Measurements from ENCODE around the gene GSTA1.
A peak's percentile ranks its signal among the peaks of the same experiment; 100 is the strongest.

GSTA1 gene

GRCh38 chr6:52829046-52829817 lies 25.6 kb upstream of the GSTA1 start:
- no peak for TF ChIP-seq CTCF (IDR thresholded peaks at IDR 0.05)

- TF ChIP-seq CTCF (IDR thresholded peaks at IDR 0.05): no peak
Measured at GRCh38 chr6:52826513-52826912, 22.9 kb upstream of the GSTA1 start.

DNA sequence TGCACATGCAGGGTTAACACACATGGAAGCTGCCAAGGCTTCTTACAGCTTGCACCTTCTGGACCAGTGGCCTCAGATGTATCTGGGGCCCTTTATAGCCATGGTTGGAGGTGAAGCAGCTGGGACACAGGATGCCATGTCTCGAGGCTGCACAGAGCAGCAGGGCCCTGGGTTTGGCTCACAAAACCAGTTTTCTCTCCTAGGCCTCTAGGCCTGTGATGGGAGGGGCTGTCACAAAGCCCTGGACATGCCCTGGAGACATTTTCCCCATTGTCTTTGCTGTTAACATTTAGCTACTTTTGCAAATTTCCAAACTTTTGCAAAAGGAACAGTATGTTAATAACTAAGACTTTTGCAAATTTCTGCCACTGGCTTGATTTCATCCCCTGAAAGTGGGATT lies 18.2 kb upstream of the GSTA1 start:
- TF ChIP-seq CTCF (IDR thresholded peaks at IDR 0.05): no peak

DNA sequence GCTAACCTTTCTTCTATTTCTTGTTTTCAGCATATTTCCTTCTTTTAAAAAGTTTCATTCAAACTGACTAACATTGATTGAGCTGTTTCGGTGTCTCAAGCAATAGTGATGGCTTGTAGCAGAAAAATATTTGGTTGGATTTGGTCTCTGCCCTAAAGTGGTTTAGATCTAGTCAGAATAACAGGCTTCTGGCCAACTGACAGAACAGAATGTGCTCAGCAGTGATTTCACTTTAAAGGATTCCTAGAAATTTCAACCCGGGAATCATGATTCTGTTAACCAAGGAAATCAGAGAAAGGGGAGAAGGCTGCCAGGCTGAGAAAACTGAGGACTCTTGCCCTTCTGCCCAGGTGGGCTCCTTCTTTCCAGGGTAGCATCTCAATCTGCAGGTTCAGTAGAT lies 16.6 kb upstream of the GSTA1 start:
- no peak for TF ChIP-seq CTCF (IDR thresholded peaks at IDR 0.05)

DNA sequence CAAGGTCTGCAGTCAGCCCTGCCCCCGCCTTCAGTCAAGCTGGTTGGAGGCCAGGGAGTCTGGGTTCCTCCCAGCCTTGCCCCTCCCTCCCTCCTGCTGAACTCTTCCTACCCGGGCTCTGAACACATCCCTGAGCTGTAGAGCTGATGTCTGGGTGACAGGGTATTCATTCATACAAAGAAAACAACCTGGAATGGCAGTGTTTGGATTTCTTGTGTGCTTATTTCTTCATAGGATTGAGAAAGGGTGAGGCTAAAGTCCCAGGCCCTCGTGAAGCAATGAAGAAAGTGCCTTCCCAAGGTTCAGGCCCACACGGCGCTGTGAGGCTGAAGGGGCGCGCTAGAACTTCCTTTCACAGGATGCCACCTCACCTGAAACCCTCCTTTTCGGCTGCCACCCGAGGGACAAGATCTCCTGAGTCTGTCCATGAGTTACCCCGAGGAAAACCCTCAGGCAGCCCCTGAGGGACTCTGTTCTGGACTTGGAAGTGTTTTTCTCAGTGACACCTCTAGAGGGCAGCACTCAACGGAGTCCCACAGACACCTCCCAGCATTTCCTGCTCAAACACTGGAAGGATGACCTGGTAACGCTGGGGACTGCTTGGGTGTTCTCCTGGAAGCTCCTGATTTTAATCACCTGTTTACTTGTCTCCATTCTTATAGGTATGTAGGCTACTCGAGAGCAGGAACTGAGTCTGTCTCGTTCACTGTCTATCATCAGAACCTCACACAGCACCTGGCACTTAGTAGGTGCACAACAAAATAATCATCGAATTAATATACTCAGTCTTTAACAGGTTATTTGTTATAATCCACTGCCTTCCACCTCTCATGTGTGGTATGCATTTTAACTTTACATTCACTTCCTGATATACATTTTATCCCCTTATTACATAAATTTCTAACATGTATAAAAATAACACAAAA lies 11.8 kb upstream of the GSTA1 start:
- TF ChIP-seq CTCF (IDR thresholded peaks at IDR 0.05): peak; percentile 66

DNA sequence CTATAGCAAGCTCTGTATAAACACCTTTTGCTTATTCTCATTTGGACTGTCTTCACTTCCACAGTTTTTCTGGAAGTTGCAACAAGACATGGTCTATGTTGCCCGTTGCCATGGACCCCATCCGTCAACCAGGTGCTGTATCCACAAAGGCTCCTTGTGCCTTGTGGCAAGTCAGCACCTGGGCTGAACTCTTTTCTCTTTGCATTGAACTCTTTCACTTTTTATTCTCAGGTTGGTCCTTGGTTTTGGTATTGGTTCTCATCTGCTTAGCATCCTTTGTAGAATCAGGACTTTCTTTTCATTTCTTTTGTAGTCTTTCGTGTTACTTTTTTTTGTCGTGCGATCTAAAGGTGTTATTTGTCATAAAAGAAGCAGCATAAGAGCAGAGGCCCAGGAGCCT lies 5.0 kb upstream of the GSTA1 start:
- TF ChIP-seq CTCF (IDR thresholded peaks at IDR 0.05): no peak

GRCh38 chr6:52802806-52803205 lies 810 bp downstream of the GSTA1 start:
- TF ChIP-seq CTCF (IDR thresholded peaks at IDR 0.05): no peak

Measured in LNCAP (cell line).